Measurements from ENCODE around the gene TOM1L2.
"Not testable (repeated sequence)": the region's sequence is repeated elsewhere in the genome, so short reads cannot be mapped to it uniquely, and the experiment has no call there.

The TOM1L2 gene

GRCh38 chr17:17972126-17972951, at the start of gene TOM1L2, which contains the start of gene DRC3:
TOM1L2 (minus strand) TSS chr17:17972400; CDS start chr17:17972313, 87 bp downstream.
DRC3 (plus strand) TSS chr17:17972862; CDS start chr17:17977599, 4,737 bp downstream.
- DNase-seq: peak; percentile 93

DNA sequence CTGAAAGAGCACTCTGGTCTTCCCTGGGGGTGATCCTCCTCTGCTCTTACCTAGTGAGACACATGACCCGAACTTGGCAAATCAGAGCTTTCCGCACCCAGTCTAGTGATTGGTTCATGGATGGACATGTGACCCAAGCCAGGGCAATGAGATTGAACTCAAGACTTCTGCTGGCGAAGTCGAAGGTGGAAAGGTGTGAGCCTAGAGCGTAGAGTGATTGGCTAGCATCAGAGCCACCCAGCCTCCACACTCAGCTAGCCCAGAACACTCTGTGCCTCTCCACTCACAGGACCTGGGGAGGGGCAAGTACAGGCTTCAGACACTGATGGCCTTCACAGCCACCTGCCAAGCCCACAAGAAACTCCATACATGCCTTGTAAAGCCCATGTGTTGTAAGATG, 49.2 kb upstream of the TOM1L2 start:
- DNase-seq: no peak

DNA sequence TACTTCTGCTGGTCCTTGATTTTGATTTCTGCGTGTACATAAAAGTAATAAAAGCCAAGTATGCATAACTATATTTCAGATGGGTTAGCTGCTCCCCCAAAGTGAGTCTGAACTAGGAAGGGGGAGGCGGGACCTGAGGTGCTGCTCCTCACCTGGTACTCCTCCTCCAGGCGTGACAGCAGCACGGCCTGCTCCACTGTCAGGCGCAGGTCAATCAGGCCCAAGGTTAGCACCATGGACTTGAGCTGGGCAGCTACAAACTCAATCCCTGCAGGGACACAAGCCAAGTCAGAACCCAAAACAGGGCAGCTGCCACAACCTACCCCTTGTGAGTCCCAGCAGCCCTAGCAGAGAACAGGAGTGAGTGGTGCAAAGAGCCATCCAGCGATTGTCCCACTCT, 48.8 kb upstream of the TOM1L2 start:
- no peak for DNase-seq

GRCh38 chr17:18019838-18020154, 47.6 kb upstream of the TOM1L2 start:
- no peak for DNase-seq

GRCh38 chr17:18018411-18018921, 46.3 kb upstream of the TOM1L2 start:
- DNase-seq: no peak

GRCh38 chr17:18017958-18018357, 45.8 kb upstream of the TOM1L2 start:
- DNase-seq: no peak

DNA sequence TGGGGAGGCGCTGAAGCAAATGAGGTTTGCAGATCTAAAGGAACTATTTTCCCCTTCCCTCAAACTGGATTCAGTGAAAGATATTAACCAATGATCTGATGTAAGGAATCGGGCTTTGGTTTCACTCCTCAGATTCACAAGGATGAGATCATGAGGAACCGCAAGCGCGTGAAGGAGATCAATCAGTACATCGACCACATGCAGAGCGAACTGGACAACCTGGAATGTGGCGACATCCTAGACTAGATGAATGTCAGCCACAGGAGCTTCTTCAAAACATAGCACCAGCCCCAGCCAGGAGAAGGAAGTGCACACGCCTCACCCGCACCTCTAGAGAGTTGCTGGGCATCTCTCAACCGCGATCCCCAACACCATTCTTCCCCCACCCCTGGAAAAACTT, 44.2 kb upstream of the TOM1L2 start:
- no peak for DNase-seq

GRCh38 chr17:18015593-18015992, 43.4 kb upstream of the TOM1L2 start:
- no peak for DNase-seq

DNA sequence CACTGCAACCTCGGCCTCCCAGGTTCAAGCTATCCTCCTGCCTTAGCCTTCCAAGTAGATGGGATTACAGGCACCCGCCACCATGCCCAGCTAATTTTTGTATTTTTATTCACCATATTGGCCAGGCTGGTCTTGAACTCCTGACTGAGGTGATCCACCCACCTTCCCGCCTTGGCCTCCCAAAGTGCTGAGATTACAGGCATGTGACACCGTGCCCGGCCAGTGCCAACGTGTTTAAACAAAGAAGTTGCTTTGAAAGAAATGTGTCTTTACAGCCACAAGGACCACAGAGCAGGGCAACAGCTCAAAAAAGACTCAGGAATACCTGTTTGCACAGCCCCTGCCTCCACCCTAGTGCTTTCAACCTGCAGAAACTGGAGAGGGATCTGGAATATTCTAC, 41.8 kb upstream of the TOM1L2 start:
- no peak for DNase-seq

DNA sequence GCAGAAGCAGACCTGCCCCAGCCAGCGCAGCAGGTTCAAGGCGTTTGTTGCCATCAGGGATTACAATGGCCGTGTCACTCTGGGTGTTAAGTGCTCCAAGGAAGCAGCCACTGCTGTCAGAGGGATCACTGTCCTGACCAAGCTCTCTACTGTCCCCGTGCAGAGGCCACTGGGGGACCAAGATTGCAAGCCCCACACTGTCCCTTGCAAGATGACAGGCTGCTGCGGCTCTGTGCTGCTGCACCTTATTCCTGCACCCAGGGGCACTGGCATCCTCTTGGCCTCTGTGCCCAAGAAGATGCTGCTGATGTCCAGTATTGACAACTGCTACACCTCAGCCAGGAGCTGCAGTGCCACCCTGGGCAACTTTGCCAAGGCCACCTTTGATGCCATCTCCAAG, 39.1 kb upstream of the TOM1L2 start:
- no peak for DNase-seq

- DNase-seq: no peak
Measured at GRCh38 chr17:18009609-18010420, 37.6 kb upstream of the TOM1L2 start.

GRCh38 chr17:18008496-18009268, 36.5 kb upstream of the TOM1L2 start:
- DNase-seq: no peak

- DNase-seq: no peak
Measured at GRCh38 chr17:18006495-18007239, 34.5 kb upstream of the TOM1L2 start.

DNA sequence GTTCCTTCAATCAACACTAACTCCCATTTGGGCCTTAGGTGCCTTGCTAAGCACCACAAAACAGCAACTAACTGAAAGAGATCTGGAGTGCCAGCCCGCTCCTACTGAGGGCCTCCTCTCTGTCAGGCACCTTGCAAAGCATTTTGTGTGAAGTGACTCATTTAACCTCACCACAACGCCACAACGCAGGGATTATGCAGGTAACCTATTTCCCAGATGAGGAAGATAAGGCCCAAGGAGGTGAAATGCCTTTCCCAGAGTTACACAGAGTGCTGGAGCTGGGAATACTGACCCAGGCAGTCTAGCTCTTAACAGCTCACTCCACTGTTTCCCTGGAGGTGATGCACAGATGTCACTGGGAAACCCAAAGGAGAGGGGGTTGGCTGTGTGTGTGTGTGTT, 33.3 kb upstream of the TOM1L2 start:
- DNase-seq: no peak

GRCh38 chr17:18004884-18005305, 32.7 kb upstream of the TOM1L2 start:
- no peak for DNase-seq

GRCh38 chr17:18004345-18004744, 32.1 kb upstream of the TOM1L2 start:
- DNase-seq: no peak

GRCh38 chr17:18002171-18002570, 30.0 kb upstream of the TOM1L2 start:
- no peak for DNase-seq

DNA sequence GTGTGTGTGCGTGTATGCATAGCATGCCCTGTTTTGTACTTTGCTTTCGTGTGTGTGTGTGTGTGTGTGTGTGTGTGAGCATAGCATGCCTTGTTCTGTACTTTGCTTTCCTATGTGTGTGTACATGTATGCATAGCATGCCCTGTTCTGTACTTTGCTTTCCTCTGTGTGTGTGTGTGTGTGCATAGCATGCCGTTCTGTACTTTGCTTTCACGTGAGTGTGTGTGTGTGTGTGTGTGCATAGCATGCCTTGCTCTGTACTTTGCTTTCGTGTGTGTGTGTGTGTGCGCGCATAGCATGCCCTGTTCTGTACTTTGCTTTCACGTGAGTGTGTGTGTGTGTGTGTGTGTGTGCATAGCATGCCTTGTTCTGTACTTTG, 27.8 kb upstream of the TOM1L2 start:
- no peak for DNase-seq

- no peak for DNase-seq
Measured at GRCh38 chr17:17999364-18000029, 27.3 kb upstream of the TOM1L2 start.

DNA sequence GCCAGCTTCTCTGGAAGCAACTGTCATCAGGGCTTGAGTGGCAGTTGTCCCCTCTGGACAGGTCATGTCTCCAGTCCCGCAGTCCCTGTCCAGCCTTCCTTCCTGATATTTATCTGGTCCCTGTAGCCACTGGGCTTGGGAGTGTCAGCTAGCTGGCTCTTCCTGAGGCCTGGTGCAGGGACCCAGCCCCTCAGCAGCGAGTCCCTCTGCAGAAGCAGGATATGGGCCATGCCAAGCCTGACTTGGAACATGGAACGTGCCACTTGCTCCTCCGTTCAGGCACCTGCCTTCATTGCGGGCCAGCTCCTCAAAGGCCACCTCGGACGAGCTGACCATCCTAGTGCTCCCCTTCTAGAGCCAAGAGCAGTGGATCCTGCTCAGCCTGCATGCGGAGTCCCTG, 26.7 kb upstream of the TOM1L2 start:
- DNase-seq: no peak

DNA sequence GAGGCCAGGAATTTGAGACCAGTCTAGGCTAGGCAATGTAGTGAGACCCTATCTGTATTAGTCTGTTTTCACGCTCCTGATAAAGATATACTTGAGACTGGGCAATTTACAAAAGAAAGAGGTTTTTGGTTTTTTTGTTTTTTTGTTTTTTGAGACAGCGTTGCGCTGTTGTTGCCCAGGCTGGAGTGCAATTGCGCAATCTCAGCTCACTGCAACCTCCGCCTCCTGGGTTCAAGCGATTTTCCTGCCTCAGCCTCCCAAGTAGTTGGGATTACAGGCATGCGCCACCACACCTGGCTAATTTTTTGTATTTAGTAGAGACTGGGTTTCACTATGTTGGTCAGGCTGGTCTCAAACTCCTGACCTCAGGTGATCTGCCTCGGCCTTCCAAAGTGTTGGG, 23.7 kb upstream of the TOM1L2 start:
- DNase-seq: not testable (repeated sequence)
